Smooth muscle cell (in vitro differentiated cells): Measurements from ENCODE around the gene AK5. TPM values are rescaled to one million over a fixed set of nuclear protein-coding genes. Genes with fewer than 3 reads are reported as not detected.

ENCODE experiments used
- DNase-seq: peaks from one replicate; lab custom pipeline; 2025; ENCODE audit not compliant: unreplicated experiment; lab: John Stamatoyannopoulos, UW
- H2AFZ ChIP-seq: fragments of 200-600 bp; sonication (generic); 2 replicates; pipeline ENCODE4 v1.6.0; 2016; ENCODE audit warnings: antibody characterized with exemption, low read depth, mild to moderate bottlenecking
- H3F3A ChIP-seq: fragments of 200-600 bp; sonication (generic); 2 replicates; pipeline ENCODE4 v1.6.0; 2017; ENCODE audit warnings: antibody characterized with exemption, low read depth
- H3K27ac ChIP-seq: fragments of 200-600 bp; sonication (generic); 2 replicates; pipeline ENCODE4 v1.5.1; 2016; ENCODE audit warnings: low read depth, mild to moderate bottlenecking
- H3K27me3 ChIP-seq: fragments of 200-600 bp; sonication (generic); 2 replicates; pipeline ENCODE4 v1.6.1; 2016; ENCODE audit warnings: low read depth, mild to moderate bottlenecking
- H3K36me3 ChIP-seq: fragments of 200-600 bp; sonication (generic); 2 replicates; pipeline ENCODE4 v1.5.1; 2016; ENCODE audit warnings: low read depth
- H3K4me1 ChIP-seq: fragments of 200-600 bp; sonication (generic); 2 replicates; pipeline ENCODE4 v1.5.1; 2016; ENCODE audit warnings: low read depth
- H3K4me2 ChIP-seq: fragments of 200-600 bp; sonication (generic); 2 replicates; pipeline ENCODE4 v1.6.0; 2016; ENCODE audit warnings: mild to moderate bottlenecking
- H3K4me3 ChIP-seq: fragments of 200-600 bp; sonication (generic); 2 replicates; pipeline ENCODE4 v1.5.1; 2016; ENCODE audit warnings: mild to moderate bottlenecking
- H3K79me2 ChIP-seq: fragments of 200-600 bp; sonication (generic); 2 replicates; pipeline ENCODE4 v1.6.0; 2016; ENCODE audit warnings: low read depth, mild to moderate bottlenecking
- H3K9ac ChIP-seq: fragments of 200-600 bp; sonication (generic); 2 replicates; pipeline ENCODE4 v1.6.0; 2016; ENCODE audit warnings: low read depth
- H3K9me3 ChIP-seq: fragments of 200-600 bp; sonication (generic); replicated peaks from 2 replicates; pipeline ENCODE4 v1.5.1; 2016; ENCODE audit warnings: low read depth
- H4K20me1 ChIP-seq: fragments of 200-600 bp; sonication (generic); 2 replicates; pipeline ENCODE4 v1.6.0; 2016; ENCODE audit warnings: low read depth
- WGBS: methylation state at CpG from one replicate; pipeline ENCODE4 v1.1.7; 2016; ENCODE audit warnings: low lambda C conversion rate; 5-methylcytosine and 5-hydroxymethylcytosine counted together
- polyA plus RNA-seq: library from polyadenylated mRNA; unstranded; fragments of >200 nt; fragmentation: Nextera tagmentation; extraction: Ambion mirVana; gene quantifications from 2 replicates; pipeline ENCODE4 v1.2.1, GENCODE V29; 2016
- total RNA-seq: library from RNA; depleted of rRNA; stranded (reverse); fragments of >200 nt; gene quantifications from 2 replicates; pipeline ENCODE4 v1.2.3, GENCODE V29; 2014
- TF ChIP-seq, protein P1 (sequence below): fragments of 200-600 bp; sonication (generic); IDR thresholded peaks from 2 replicates; pipeline ENCODE4 v1.5.1; 2017; ENCODE audit warnings: borderline replicate concordance, mild to moderate bottlenecking, antibody characterized with exemption; ENCODE audit not compliant: insufficient read depth, poor library complexity, severe bottlenecking

The AK5 gene
- total and polyA plus RNA-seq, 2 experiments from 2014 or later, result 0.43 TPM; not detected in 1

- H3K27me3 ChIP-seq, result peaks cover 63% of the 10 kb centered on the region
- no peaks in the 10 kb centered on the region for H3K79me2 ChIP-seq
- H3K9me3 ChIP-seq, result no peaks in the 10 kb centered on the region
- no peaks in the 10 kb centered on the region for H3K36me3 ChIP-seq
- H3K27ac ChIP-seq, result no peak overlapping the region
- no peaks in the 10 kb centered on the region for H4K20me1 ChIP-seq
- no peaks in the 10 kb centered on the region for H3F3A ChIP-seq
- H2AFZ ChIP-seq, result no peak overlapping the region
- no peak overlapping the region for H3K4me2 ChIP-seq
- peaks cover 15% of the 10 kb centered on the region for H3K4me1 ChIP-seq
- H3K4me3 ChIP-seq, result no peak overlapping the region
- TF ChIP-seq, protein P1, sequence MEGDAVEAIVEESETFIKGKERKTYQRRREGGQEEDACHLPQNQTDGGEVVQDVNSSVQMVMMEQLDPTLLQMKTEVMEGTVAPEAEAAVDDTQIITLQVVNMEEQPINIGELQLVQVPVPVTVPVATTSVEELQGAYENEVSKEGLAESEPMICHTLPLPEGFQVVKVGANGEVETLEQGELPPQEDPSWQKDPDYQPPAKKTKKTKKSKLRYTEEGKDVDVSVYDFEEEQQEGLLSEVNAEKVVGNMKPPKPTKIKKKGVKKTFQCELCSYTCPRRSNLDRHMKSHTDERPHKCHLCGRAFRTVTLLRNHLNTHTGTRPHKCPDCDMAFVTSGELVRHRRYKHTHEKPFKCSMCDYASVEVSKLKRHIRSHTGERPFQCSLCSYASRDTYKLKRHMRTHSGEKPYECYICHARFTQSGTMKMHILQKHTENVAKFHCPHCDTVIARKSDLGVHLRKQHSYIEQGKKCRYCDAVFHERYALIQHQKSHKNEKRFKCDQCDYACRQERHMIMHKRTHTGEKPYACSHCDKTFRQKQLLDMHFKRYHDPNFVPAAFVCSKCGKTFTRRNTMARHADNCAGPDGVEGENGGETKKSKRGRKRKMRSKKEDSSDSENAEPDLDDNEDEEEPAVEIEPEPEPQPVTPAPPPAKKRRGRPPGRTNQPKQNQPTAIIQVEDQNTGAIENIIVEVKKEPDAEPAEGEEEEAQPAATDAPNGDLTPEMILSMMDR, result no peak
- H3K9ac ChIP-seq, result no peak overlapping the region
- WGBS, result 90% methylated on average over 2 of the region's 2 CpGs
- no peak for DNase-seq
Measured at GRCh38 chr1:77279929-77280328, 1.9 kb upstream of the AK5 start.

GRCh38 chr1:77280962-77281361 lies 857 bp upstream of the AK5 start:
- Histone ChIP-seq H2AFZ (no peak overlapping the region), H3K4me2 (no peak overlapping the region)
- 95% methylated on average over 4 of the region's 4 CpGs for WGBS

GRCh38 chr1:77282187-77282865 lies 507 bp downstream of the AK5 start:
- H2AFZ ChIP-seq, result peak overlapping the region; percentile 79
- peak overlapping the region; percentile 67 for H3K4me3 ChIP-seq
- peaks cover 15% of the 10 kb centered on the region for H3K4me1 ChIP-seq
- H4K20me1 ChIP-seq, result no peaks in the 10 kb centered on the region
- H3K9me3 ChIP-seq, result no peaks in the 10 kb centered on the region
- no peak overlapping the region for H3K9ac ChIP-seq
- no peak for DNase-seq
- 2% methylated on average over 45 of the region's 47 CpGs for WGBS
- no peaks in the 10 kb centered on the region for H3K36me3 ChIP-seq
- no peak overlapping the region for H3K27ac ChIP-seq
- no peaks in the 10 kb centered on the region for H3F3A ChIP-seq
- no peaks in the 10 kb centered on the region for H3K79me2 ChIP-seq
- H3K4me2 ChIP-seq, result peak overlapping the region; percentile 94
- TF ChIP-seq, protein P1, result no peak
- H3K27me3 ChIP-seq, result peaks cover 83% of the 10 kb centered on the region

More at GRCh38 chr1:77280962-77281361, 857 bp upstream of the AK5 start:
- TF ChIP-seq, protein P1, result no peak
- Histone ChIP-seq H3K4me1 (peaks cover 15% of the 10 kb centered on the region), H3F3A (no peaks in the 10 kb centered on the region), H4K20me1 (no peaks in the 10 kb centered on the region), H3K4me3 (no peak overlapping the region), H3K9ac (no peak overlapping the region), H3K36me3 (no peaks in the 10 kb centered on the region), H3K27ac (no peak overlapping the region), H3K9me3 (no peaks in the 10 kb centered on the region), H3K27me3 (peaks cover 73% of the 10 kb centered on the region), H3K79me2 (no peaks in the 10 kb centered on the region)
- no peak for DNase-seq
